Upper lobe of left lung (tissue), 6 donors: Measurements from ENCODE around the gene C6orf15. TPM values are rescaled to one million over a fixed set of nuclear protein-coding genes. Genes with fewer than 3 reads are reported as not detected.
A peak's percentile ranks its signal among the peaks of the same experiment; 100 is the strongest.

Experiments
- ATAC-seq, 2 donors: fragments of 200-7000 bp; cut with Tn5 transposase; one replicate each; pipeline ENCODE4 v1.9.1; 2022; ENCODE audit warnings: mild to moderate bottlenecking in 2 of 2, moderate library complexity in 2 of 2; ENCODE audit not compliant: low FRiP score in 2 of 2
- DNase-seq, 2 donors: peaks; one replicate each; pipeline ENCODE4 v3.0.0-alpha.2; 2019 to 2020
- H3K27ac ChIP-seq, 4 donors: fragments of 200-600 bp; sonication (generic); one replicate each; pipeline ENCODE4 v1.5.1; 2016 to 2019
- H3K27me3 ChIP-seq, 4 donors: fragments of 200-600 bp; sonication (generic); one replicate each; pipeline ENCODE4 v1.5.1; 2017 to 2019
- H3K36me3 ChIP-seq, 4 donors: fragments of 200-600 bp; sonication (generic); one replicate each; pipeline ENCODE4 v1.5.1; 2016 to 2019
- H3K4me1 ChIP-seq, 4 donors: fragments of 200-600 bp; sonication (generic); one replicate each; pipeline ENCODE4 v1.5.1; 2018 to 2019
- H3K4me3 ChIP-seq, 4 donors: fragments of 200-600 bp; sonication (generic); one replicate each; pipeline ENCODE4 v1.5.1; 2017 to 2019; ENCODE audit warnings: mild to moderate bottlenecking in 2 of 4, moderate library complexity in 1 of 4
- H3K9me3 ChIP-seq, 4 donors: fragments of 200-600 bp; sonication (generic); one replicate each; pipeline ENCODE4 v1.5.1; 2018 to 2019
- CTCF ChIP-seq, 6 experiments: fragments of 450-650 bp in 4 of 6; fragments of 200-600 bp in 2 of 6; sonication (generic) in 2 of 6; IDR thresholded peaks; one replicate each; pipeline ENCODE4 v1.5.1; 2016 to 2019; ENCODE audit warnings: antibody characterized with exemption in 6 of 6
- EP300 ChIP-seq, 4 donors: sonication (generic); formaldehyde crosslinking; IDR thresholded peaks; one replicate each; pipeline ENCODE4 v1.5.1; 2017; ENCODE audit warnings: antibody characterized with exemption in 4 of 4, control low read depth in 2 of 4
- POLR2A ChIP-seq, 4 donors: fragments of 450-650 bp; IDR thresholded peaks; one replicate each; pipeline ENCODE4 v1.5.1; 2016 to 2017; ENCODE audit warnings: antibody characterized with exemption in 4 of 4, mild to moderate bottlenecking in 2 of 4
- POLR2AphosphoS5 ChIP-seq, 2 donors: sonication (generic); formaldehyde crosslinking; IDR thresholded peaks; one replicate each; pipeline ENCODE4 v1.5.1; 2017; ENCODE audit warnings: antibody characterized with exemption in 2 of 2
- WGBS, 2 donors: methylation state at CpG; one replicate each; pipeline ENCODE4 v1.1.5; 2017 to 2018; 5-methylcytosine and 5-hydroxymethylcytosine counted together
- total RNA-seq, 6 donors: library from RNA; depleted of rRNA in 4 of 6; stranded (reverse); fragments of >200 nt in 4 of 6; gene quantifications; one replicate each; pipeline versions ENCODE4 v1.1.0 to v1.2.1, GENCODE V29; 2016 to 2021
- donor health status: DM: no; HTN: no; CAD: no; lungs with moderate emphysema.
- donor health status: DM: no; HTN: yes; CAD: no; lungs with severe emphysema.

C6orf15 gene
- not detected for total RNA-seq

GRCh38 chr6:31112478-31112877 lies at the start of gene C6orf15:
C6orf15 (minus strand) TSS chr6:31112575; CDS start chr6:31112555, 20 bp downstream.
- no peaks in the 10 kb centered on the region for H3K36me3 ChIP-seq
- H3K4me1 ChIP-seq, result peaks cover 7 to 26% (median 14%) of the 10 kb centered on the region in 4 donors
- H3K27me3 ChIP-seq, result no peaks in the 10 kb centered on the region
- ATAC-seq (no peak), DNase-seq (no peak)
- no peak for TF ChIP-seq CTCF (IDR thresholded peaks at IDR 0.05)
- no peak for TF ChIP-seq POLR2A (IDR thresholded peaks at IDR 0.05)
- no peak for TF ChIP-seq EP300 (IDR thresholded peaks at IDR 0.05)
- TF ChIP-seq POLR2AphosphoS5 (IDR thresholded peaks at IDR 0.05), result no peak
- H3K9me3 ChIP-seq, result no peaks in the 10 kb centered on the region
- peak within 1 kb of the TSS in 1 of 4 donors; percentile 69 for H3K27ac ChIP-seq
- H3K4me3 ChIP-seq, result no peak within 1 kb of the TSS
- 91 to 97% methylated on average over 5 of the region's 5 CpGs for WGBS, 2 donors

- Histone ChIP-seq H3K27me3 (no peaks in the 10 kb centered on the region), H3K36me3 (peaks cover 0 to 7% (median 0%) of the 10 kb centered on the region in 4 donors), H3K4me3 (no peak overlapping the region), H3K4me1 (peaks cover 15 to 23% (median 17%) of the 10 kb centered on the region in 4 donors), H3K27ac (no peak overlapping the region), H3K9me3 (no peaks in the 10 kb centered on the region)
- DNase-seq (peak in 1 of 2 donors; percentile 34), ATAC-seq (no peak)
- TF ChIP-seq POLR2A (IDR thresholded peaks at IDR 0.05), result no peak
- TF ChIP-seq POLR2AphosphoS5 (IDR thresholded peaks at IDR 0.05), result no peak
- no peak for TF ChIP-seq CTCF (IDR thresholded peaks at IDR 0.05)
- TF ChIP-seq EP300 (IDR thresholded peaks at IDR 0.05), result no peak
- 93% methylated on average over 18 to 19 of the region's 19 CpGs for WGBS, 2 donors
Observed at GRCh38 chr6:31161216-31162126, 49.1 kb upstream of the C6orf15 start.

GRCh38 chr6:31158863-31159855 lies 46.8 kb upstream of the C6orf15 start:
- ATAC-seq (no peak), DNase-seq (peak in 1 of 2 donors; percentile 72)
- WGBS, 2 donors, result 16 to 25% methylated on average over 26 to 34 of the region's 35 CpGs

More at GRCh38 chr6:31158863-31159855, 46.8 kb upstream of the C6orf15 start:
- TF ChIP-seq EP300 (IDR thresholded peaks at IDR 0.05), result no peak
- TF ChIP-seq POLR2A (IDR thresholded peaks at IDR 0.05), result no peak
- TF ChIP-seq POLR2AphosphoS5 (IDR thresholded peaks at IDR 0.05), result no peak
- no peak for TF ChIP-seq CTCF (IDR thresholded peaks at IDR 0.05)
- Histone ChIP-seq H3K9me3 (no peaks in the 10 kb centered on the region), H3K27me3 (no peaks in the 10 kb centered on the region), H3K4me1 (peaks cover 15 to 23% (median 17%) of the 10 kb centered on the region in 4 donors), H3K4me3 (peak overlapping the region; percentile 49 to 90 (median 67)), H3K27ac (peak overlapping the region in 2 of 4 donors; percentile 7 to 84), H3K36me3 (peaks cover 0 to 20% (median 4%) of the 10 kb centered on the region in 4 donors)
